ENCODE data around the gene MSL3B.
A peak's percentile ranks its signal among the peaks of the same experiment; 100 is the strongest.

The MSL3B gene

GRCh38 chr2:233862261-233862768 lies 5.9 kb downstream of the MSL3B start:
- peaks cover 24% of the 10 kb centered on the region for H3K36me3 Mint-ChIP-seq (ENCODE audit: low read depth)

GRCh38 chr2:233858331-233858730 lies 9.9 kb downstream of the MSL3B start:
- Mint-ChIP-seq H3K36me3 (ENCODE audit: low read depth) (peaks cover 13% of the 10 kb centered on the region), H3K4me3 (no peak overlapping the region), H3K4me1 (ENCODE audit: low read depth) (peaks cover 21% of the 10 kb centered on the region), H3K27me3 (peaks cover 4% of the 10 kb centered on the region), H3K27ac (no peak overlapping the region), H3K9me3 (no peaks in the 10 kb centered on the region)
- DNase-seq: no peak

More at GRCh38 chr2:233862261-233862768, 5.9 kb downstream of the MSL3B start:
- H3K27ac Mint-ChIP-seq: no peak overlapping the region
- peaks cover 13% of the 10 kb centered on the region for H3K4me1 Mint-ChIP-seq (ENCODE audit: low read depth)
- DNase-seq: no peak
- no peaks in the 10 kb centered on the region for H3K27me3 Mint-ChIP-seq
- H3K9me3 Mint-ChIP-seq: peaks cover 4% of the 10 kb centered on the region
- no peak overlapping the region for H3K4me3 Mint-ChIP-seq

- Mint-ChIP-seq H3K4me1 (ENCODE audit: low read depth) (peaks cover 27% of the 10 kb centered on the region), H3K9me3 (no peaks in the 10 kb centered on the region), H3K36me3 (ENCODE audit: low read depth) (peaks cover 18% of the 10 kb centered on the region), H3K4me3 (no peak overlapping the region), H3K27me3 (peaks cover 9% of the 10 kb centered on the region), H3K27ac (no peak overlapping the region)
- peak; percentile 74 for DNase-seq
Observed at GRCh38 chr2:233857511-233858141, 10.6 kb downstream of the MSL3B start.

- Mint-ChIP-seq H3K4me1 (ENCODE audit: low read depth) (peaks cover 36% of the 10 kb centered on the region), H3K27ac (no peak overlapping the region), H3K36me3 (ENCODE audit: low read depth) (peaks cover 32% of the 10 kb centered on the region), H3K27me3 (peaks cover 13% of the 10 kb centered on the region), H3K9me3 (no peaks in the 10 kb centered on the region), H3K4me3 (no peak overlapping the region)
- no peak for DNase-seq
Observed at GRCh38 chr2:233856184-233856583, 12.0 kb downstream of the MSL3B start.

GRCh38 chr2:233855345-233855744 lies 12.8 kb downstream of the MSL3B start:
- H3K27me3 Mint-ChIP-seq: peaks cover 13% of the 10 kb centered on the region
- peak overlapping the region; percentile 96 for H3K4me3 Mint-ChIP-seq
- peak overlapping the region; percentile 45 for H3K27ac Mint-ChIP-seq
- H3K9me3 Mint-ChIP-seq: no peaks in the 10 kb centered on the region
- H3K4me1 Mint-ChIP-seq (ENCODE audit: low read depth): peaks cover 36% of the 10 kb centered on the region
- no peak for DNase-seq
- peaks cover 41% of the 10 kb centered on the region for H3K36me3 Mint-ChIP-seq (ENCODE audit: low read depth)

- Mint-ChIP-seq H3K27me3 (peaks cover 13% of the 10 kb centered on the region), H3K4me3 (peak within 1 kb of the TSS; percentile 96), H3K27ac (peak within 1 kb of the TSS; percentile 97), H3K36me3 (ENCODE audit: low read depth) (peaks cover 50% of the 10 kb centered on the region), H3K9me3 (no peaks in the 10 kb centered on the region), H3K4me1 (ENCODE audit: low read depth) (peaks cover 36% of the 10 kb centered on the region)
- peak; percentile 90 for DNase-seq
Observed at GRCh38 chr2:233854241-233854981, 13.8 kb downstream of the MSL3B start, which contains the start of gene HJURP. TSS of gene HJURP (minus strand) at chr2:233854535. CDS start at chr2:233854500, 35 bp downstream.

GRCh38 chr2:233853883-233854240 lies 14.3 kb downstream of the MSL3B start:
- Mint-ChIP-seq H3K9me3 (no peaks in the 10 kb centered on the region), H3K4me1 (ENCODE audit: low read depth) (peaks cover 36% of the 10 kb centered on the region), H3K4me3 (peak overlapping the region; percentile 96), H3K27me3 (peaks cover 13% of the 10 kb centered on the region), H3K27ac (peak overlapping the region; percentile 97), H3K36me3 (ENCODE audit: low read depth) (peaks cover 55% of the 10 kb centered on the region)
- no peak for DNase-seq

GRCh38 chr2:233853353-233853752 lies 14.8 kb downstream of the MSL3B start:
- Mint-ChIP-seq H3K4me1 (ENCODE audit: low read depth) (peaks cover 36% of the 10 kb centered on the region), H3K9me3 (no peaks in the 10 kb centered on the region), H3K27ac (peak overlapping the region; percentile 67), H3K4me3 (peak overlapping the region; percentile 96), H3K36me3 (ENCODE audit: low read depth) (peaks cover 60% of the 10 kb centered on the region), H3K27me3 (peaks cover 13% of the 10 kb centered on the region)
- no peak for DNase-seq

GRCh38 chr2:233852056-233852455 lies 16.1 kb downstream of the MSL3B start:
- Mint-ChIP-seq H3K36me3 (ENCODE audit: low read depth) (peaks cover 73% of the 10 kb centered on the region), H3K4me1 (ENCODE audit: low read depth) (peaks cover 30% of the 10 kb centered on the region), H3K4me3 (peak overlapping the region; percentile 96), H3K27me3 (peaks cover 13% of the 10 kb centered on the region), H3K9me3 (no peaks in the 10 kb centered on the region), H3K27ac (no peak overlapping the region)
- DNase-seq: no peak

- peaks cover 82% of the 10 kb centered on the region for H3K36me3 Mint-ChIP-seq (ENCODE audit: low read depth)
- H3K27ac Mint-ChIP-seq: no peak overlapping the region
- no peak overlapping the region for H3K4me3 Mint-ChIP-seq
- DNase-seq: no peak
- peaks cover 30% of the 10 kb centered on the region for H3K4me1 Mint-ChIP-seq (ENCODE audit: low read depth)
- H3K9me3 Mint-ChIP-seq: no peaks in the 10 kb centered on the region
- peaks cover 13% of the 10 kb centered on the region for H3K27me3 Mint-ChIP-seq
Observed at GRCh38 chr2:233851169-233851568, 17.0 kb downstream of the MSL3B start.

- DNase-seq: no peak
- peaks cover 28% of the 10 kb centered on the region for H3K4me1 Mint-ChIP-seq (ENCODE audit: low read depth)
- peaks cover 13% of the 10 kb centered on the region for H3K27me3 Mint-ChIP-seq
- H3K4me3 Mint-ChIP-seq: no peak overlapping the region
- no peaks in the 10 kb centered on the region for H3K9me3 Mint-ChIP-seq
- peaks cover 87% of the 10 kb centered on the region for H3K36me3 Mint-ChIP-seq (ENCODE audit: low read depth)
- no peak overlapping the region for H3K27ac Mint-ChIP-seq
Observed at GRCh38 chr2:233850745-233851144, 17.4 kb downstream of the MSL3B start.

GRCh38 chr2:233849607-233850271 lies 18.4 kb downstream of the MSL3B start:
- Mint-ChIP-seq H3K27ac (no peak overlapping the region), H3K4me1 (ENCODE audit: low read depth) (peaks cover 18% of the 10 kb centered on the region), H3K4me3 (no peak overlapping the region), H3K9me3 (no peaks in the 10 kb centered on the region), H3K27me3 (peaks cover 13% of the 10 kb centered on the region), H3K36me3 (ENCODE audit: low read depth) (peaks cover 97% of the 10 kb centered on the region)
- DNase-seq: no peak

- Mint-ChIP-seq H3K27ac (no peak overlapping the region), H3K9me3 (no peaks in the 10 kb centered on the region), H3K36me3 (ENCODE audit: low read depth) (peaks cover 100% of the 10 kb centered on the region), H3K4me1 (ENCODE audit: low read depth) (peaks cover 15% of the 10 kb centered on the region), H3K4me3 (no peak overlapping the region), H3K27me3 (peaks cover 9% of the 10 kb centered on the region)
- no peak for DNase-seq
Observed at GRCh38 chr2:233848276-233848675, 19.9 kb downstream of the MSL3B start.

GRCh38 chr2:233847248-233847898 lies 20.8 kb downstream of the MSL3B start:
- Mint-ChIP-seq H3K27ac (no peak overlapping the region), H3K9me3 (no peaks in the 10 kb centered on the region), H3K4me1 (ENCODE audit: low read depth) (peaks cover 7% of the 10 kb centered on the region), H3K4me3 (no peak overlapping the region), H3K36me3 (ENCODE audit: low read depth) (peaks cover 100% of the 10 kb centered on the region), H3K27me3 (peaks cover 1% of the 10 kb centered on the region)
- DNase-seq: no peak

All from activated T-cell treated with anti-CD3 and anti-CD28 coated beads, Interleukin-2, amount 50 U/mL, for 24 hours (primary cell).